ENCODE results near the gene PTPN21. TPM values are rescaled to one million over a fixed set of nuclear protein-coding genes. Genes with fewer than 3 reads are reported as not detected.

The PTPN21 gene
- total RNA-seq, 1 donor from 2014 or later, result 19.6 TPM

GRCh38 chr14:88468406-88468805 lies 86.4 kb downstream of the PTPN21 start:
- Mint-ChIP-seq H3K9me3 (no peaks in the 10 kb centered on the region), H3K27me3 (no peaks in the 10 kb centered on the region), H3K27ac (no peak overlapping the region), H3K4me1 (ENCODE audit: unreplicated experiment) (no peaks in the 10 kb centered on the region), H3K4me3 (no peak overlapping the region), H3K36me3 (peaks cover 45% of the 10 kb centered on the region)
- no peak for TF ChIP-seq CTCF (conservative IDR thresholded peaks at IDR 0.05)
- DNase-seq (ENCODE audit: extremely low spot score, unreplicated experiment), result no peak

DNA sequence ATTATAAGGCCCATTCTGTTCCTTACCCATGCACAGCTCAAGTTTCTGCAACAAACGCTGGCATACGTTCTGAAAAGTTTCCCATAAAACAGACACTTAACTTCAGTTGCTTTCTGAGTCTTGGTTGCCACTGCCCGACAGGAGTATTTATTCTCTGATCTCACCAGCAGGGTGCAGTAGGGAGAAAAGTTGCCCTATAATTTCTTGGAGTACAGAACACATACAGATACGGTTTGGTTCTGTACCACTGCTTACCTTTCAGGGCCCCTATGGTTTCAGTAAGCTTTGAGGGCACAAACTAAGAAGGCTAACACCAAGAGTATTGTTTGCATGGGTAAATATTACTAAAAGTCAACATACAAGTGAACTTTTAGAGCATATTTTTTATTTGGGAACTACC lies 91.5 kb downstream of the PTPN21 start:
- H3K4me1 Mint-ChIP-seq (ENCODE audit: unreplicated experiment), result no peaks in the 10 kb centered on the region
- H3K4me3 Mint-ChIP-seq, result no peak overlapping the region
- no peaks in the 10 kb centered on the region for H3K27me3 Mint-ChIP-seq
- peaks cover 59% of the 10 kb centered on the region for H3K36me3 Mint-ChIP-seq
- no peaks in the 10 kb centered on the region for H3K9me3 Mint-ChIP-seq
- peak; percentile 58 for TF ChIP-seq CTCF (conservative IDR thresholded peaks at IDR 0.05)
- H3K27ac Mint-ChIP-seq, result no peak overlapping the region
- no peak for DNase-seq (ENCODE audit: extremely low spot score, unreplicated experiment)

DNA sequence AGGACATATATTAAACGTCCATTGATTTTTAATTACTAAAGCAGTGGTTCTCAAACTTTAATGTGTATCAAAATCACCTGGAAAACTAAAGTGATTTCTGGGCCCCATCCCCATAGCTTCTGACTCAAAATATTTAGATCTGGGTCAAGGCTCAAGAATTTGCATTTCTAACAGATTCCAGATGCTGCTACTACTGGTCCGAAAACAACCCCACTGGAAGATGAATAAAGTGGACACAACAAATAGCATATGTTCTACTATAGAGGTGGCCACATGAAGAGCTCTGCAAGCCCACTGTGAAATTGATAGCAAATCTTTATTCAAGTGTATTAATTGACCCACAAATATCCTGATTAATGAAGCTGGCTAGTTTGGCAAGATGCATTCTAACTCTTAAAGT lies 99.9 kb downstream of the PTPN21 start:
- peaks cover 4% of the 10 kb centered on the region for H3K9me3 Mint-ChIP-seq
- peaks cover 52% of the 10 kb centered on the region for H3K36me3 Mint-ChIP-seq

DNA sequence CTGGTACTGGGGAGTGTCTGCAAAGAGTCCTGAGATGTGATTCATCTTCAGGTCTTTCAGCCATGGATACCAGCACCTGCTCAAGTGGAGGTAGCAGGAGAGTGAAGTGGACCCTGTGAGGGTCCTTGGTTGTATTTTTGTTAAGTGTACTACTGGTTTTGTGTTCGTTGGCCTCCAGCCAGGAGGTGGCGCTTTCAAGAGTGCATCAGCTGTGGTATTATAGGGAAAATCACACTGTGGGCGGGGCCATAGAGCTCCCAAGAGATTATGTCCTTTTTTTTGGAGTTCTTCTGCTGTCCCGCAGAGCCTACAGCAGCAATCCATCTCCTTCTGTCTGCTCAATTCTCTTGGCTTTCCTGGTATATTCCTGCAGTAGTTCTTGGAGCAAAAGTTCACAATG lies 102.6 kb downstream of the PTPN21 start:
- Mint-ChIP-seq H3K4me1 (ENCODE audit: unreplicated experiment) (no peaks in the 10 kb centered on the region), H3K9me3 (peaks cover 4% of the 10 kb centered on the region), H3K4me3 (no peak overlapping the region), H3K27ac (no peak overlapping the region), H3K36me3 (peaks cover 44% of the 10 kb centered on the region), H3K27me3 (no peaks in the 10 kb centered on the region)
- DNase-seq (ENCODE audit: extremely low spot score, unreplicated experiment), result no peak
- TF ChIP-seq CTCF (conservative IDR thresholded peaks at IDR 0.05), result no peak

More for the DNA sequence above, 99.9 kb downstream of the PTPN21 start:
- Mint-ChIP-seq H3K27ac (no peak overlapping the region), H3K4me3 (no peak overlapping the region), H3K4me1 (ENCODE audit: unreplicated experiment) (no peaks in the 10 kb centered on the region), H3K27me3 (no peaks in the 10 kb centered on the region)
- no peak for DNase-seq (ENCODE audit: extremely low spot score, unreplicated experiment)
- TF ChIP-seq CTCF (conservative IDR thresholded peaks at IDR 0.05), result no peak

GRCh38 chr14:88439088-88439487 lies 115.7 kb downstream of the PTPN21 start:
- Mint-ChIP-seq H3K4me3 (no peak overlapping the region), H3K27me3 (no peaks in the 10 kb centered on the region), H3K36me3 (peaks cover 44% of the 10 kb centered on the region), H3K27ac (no peak overlapping the region), H3K4me1 (ENCODE audit: unreplicated experiment) (no peaks in the 10 kb centered on the region), H3K9me3 (peaks cover 4% of the 10 kb centered on the region)
- TF ChIP-seq CTCF (conservative IDR thresholded peaks at IDR 0.05), result no peak
- no peak for DNase-seq (ENCODE audit: extremely low spot score, unreplicated experiment)

DNA sequence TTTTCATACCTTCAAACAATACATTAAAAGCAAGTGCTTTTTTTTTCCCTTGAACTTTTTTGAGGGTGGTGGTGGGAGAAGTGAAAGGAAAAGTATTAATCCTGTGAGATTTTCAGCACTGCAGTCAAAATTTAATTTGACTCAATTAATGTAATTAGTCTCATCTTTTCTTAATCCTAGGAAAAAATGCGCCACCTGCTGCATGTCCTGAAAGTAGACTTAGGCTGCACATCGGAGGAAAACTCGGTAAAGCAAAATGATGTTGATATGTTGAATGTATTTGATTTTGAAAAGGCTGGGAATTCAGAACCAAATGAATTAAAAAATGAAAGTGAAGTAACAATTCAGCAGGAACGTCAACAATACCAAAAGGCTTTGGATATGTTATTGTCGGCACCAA lies 117.1 kb downstream of the PTPN21 start:
- TF ChIP-seq CTCF (conservative IDR thresholded peaks at IDR 0.05), result no peak
- no peaks in the 10 kb centered on the region for H3K4me1 Mint-ChIP-seq (ENCODE audit: unreplicated experiment)
- no peaks in the 10 kb centered on the region for H3K27me3 Mint-ChIP-seq
- peaks cover 4% of the 10 kb centered on the region for H3K9me3 Mint-ChIP-seq
- no peak for DNase-seq (ENCODE audit: extremely low spot score, unreplicated experiment)
- no peak overlapping the region for H3K4me3 Mint-ChIP-seq
- no peak overlapping the region for H3K27ac Mint-ChIP-seq
- peaks cover 38% of the 10 kb centered on the region for H3K36me3 Mint-ChIP-seq
